Bronchial epithelial cell (primary cell): ENCODE data around the gene CLEC9A. TPM values are rescaled to one million over a fixed set of nuclear protein-coding genes. Genes with fewer than 3 reads are reported as not detected.
A peak's percentile ranks its signal among the peaks of the same experiment; 100 is the strongest.

ENCODE experiments used
- DNase-seq: peaks from one replicate; pipeline ENCODE4 v3.0.0-alpha.2; 2010; ENCODE audit warnings: low read depth
- FAIRE-seq: peaks from 2 replicates; lab custom pipeline; 2011; peaks lifted over from hg19 to GRCh38; lab: Jason Lieb, UNC
- H3K27me3 ChIP-seq: 2 replicates; pipeline ENCODE4 v1.5.1; 2011; ENCODE audit warnings: low read length; ENCODE audit not compliant: control insufficient read depth, insufficient read depth
- H3K36me3 ChIP-seq: 2 replicates; pipeline ENCODE4 v1.5.1; 2011; ENCODE audit warnings: low read length; ENCODE audit not compliant: control insufficient read depth, insufficient read depth
- H3K4me3 ChIP-seq: 2 replicates; pipeline ENCODE4 v1.5.1; 2011; ENCODE audit warnings: mild to moderate bottlenecking, low read depth, low read length, control low read depth
- CTCF ChIP-seq: IDR thresholded peaks from 2 replicates; pipeline ENCODE4 v1.5.1; 2011; ENCODE audit warnings: mild to moderate bottlenecking, moderate library complexity, low read length, control low read depth, inconsistent platforms; ENCODE audit not compliant: insufficient read depth, severe bottlenecking
- total RNA-seq: library from RNA; depleted of rRNA; stranded (reverse); fragments of >200 nt; gene quantifications from 2 replicates; pipeline ENCODE4 v1.2.1, GENCODE V29; 2014

The CLEC9A gene
- total RNA-seq, 1 donor from 2014 or later, result not detected

GRCh38 chr12:10027311-10027710 is 3.2 kb upstream of the CLEC9A start:
- Histone ChIP-seq H3K4me3 (no peak overlapping the region), H3K36me3 (no peaks in the 10 kb centered on the region), H3K27me3 (no peaks in the 10 kb centered on the region)
- DNase-seq (peak; percentile 37), FAIRE-seq (no peak)
- no peak for TF ChIP-seq CTCF

DNA sequence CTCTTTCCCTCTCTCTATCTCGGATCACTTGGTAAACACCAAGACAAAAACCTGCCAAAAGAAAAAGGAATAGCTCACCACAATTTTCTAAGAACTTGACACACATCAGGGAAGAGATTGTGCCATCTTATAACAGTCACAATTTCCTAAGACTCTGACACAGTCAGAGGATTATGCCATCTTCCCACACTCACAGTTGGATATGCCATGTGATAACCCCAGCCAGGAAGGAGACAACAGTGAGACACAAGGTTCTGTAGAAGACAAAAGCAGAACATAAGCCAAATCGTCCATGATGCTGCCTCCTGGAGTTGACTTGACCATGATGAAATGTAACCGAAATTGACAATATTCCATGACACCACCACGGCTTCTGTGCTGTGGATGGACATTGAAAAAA is 2.8 kb upstream of the CLEC9A start:
- Histone ChIP-seq H3K36me3 (no peaks in the 10 kb centered on the region), H3K4me3 (no peak overlapping the region), H3K27me3 (no peaks in the 10 kb centered on the region)
- FAIRE-seq, result no peak
- peak; percentile 74 for DNase-seq
- no peak for TF ChIP-seq CTCF

GRCh38 chr12:10031321-10031720 is 839 bp downstream of the CLEC9A start:
- H3K36me3 ChIP-seq, result no peaks in the 10 kb centered on the region
- FAIRE-seq, result no peak
- no peak for DNase-seq
- H3K4me3 ChIP-seq, result no peak overlapping the region
- TF ChIP-seq CTCF, result no peak
- no peaks in the 10 kb centered on the region for H3K27me3 ChIP-seq

DNA sequence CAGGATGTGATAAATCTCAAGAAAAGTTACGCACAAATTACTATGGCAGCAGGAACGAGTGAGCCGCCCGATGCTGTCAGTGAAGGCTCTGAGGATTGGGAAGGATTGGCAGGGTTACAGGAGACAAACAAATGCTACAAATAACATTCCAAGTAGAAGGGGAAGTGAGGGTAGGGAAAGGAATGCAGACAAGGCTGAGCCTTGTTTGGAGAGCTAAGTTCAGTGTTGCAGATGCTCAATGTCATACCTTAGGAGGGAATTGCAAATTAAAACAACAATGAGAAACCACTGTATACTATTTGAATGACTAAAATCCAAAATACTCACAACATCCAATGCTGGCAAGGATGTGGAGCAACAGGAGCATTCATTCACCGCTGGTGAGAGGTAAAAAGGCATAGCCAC is 1.3 kb downstream of the CLEC9A start:
- no peaks in the 10 kb centered on the region for H3K27me3 ChIP-seq
- H3K4me3 ChIP-seq, result no peak overlapping the region
- no peak for TF ChIP-seq CTCF
- FAIRE-seq, result no peak
- DNase-seq, result peak; percentile 81
- no peaks in the 10 kb centered on the region for H3K36me3 ChIP-seq

- H3K36me3 ChIP-seq, result no peaks in the 10 kb centered on the region
- H3K4me3 ChIP-seq, result no peak overlapping the region
- peaks cover 2% of the 10 kb centered on the region for H3K27me3 ChIP-seq
- DNase-seq (peak; percentile 27), FAIRE-seq (no peak)
- peak; percentile 31 for TF ChIP-seq CTCF
Measured at GRCh38 chr12:10033783-10034545, 3.5 kb downstream of the CLEC9A start.

DNA sequence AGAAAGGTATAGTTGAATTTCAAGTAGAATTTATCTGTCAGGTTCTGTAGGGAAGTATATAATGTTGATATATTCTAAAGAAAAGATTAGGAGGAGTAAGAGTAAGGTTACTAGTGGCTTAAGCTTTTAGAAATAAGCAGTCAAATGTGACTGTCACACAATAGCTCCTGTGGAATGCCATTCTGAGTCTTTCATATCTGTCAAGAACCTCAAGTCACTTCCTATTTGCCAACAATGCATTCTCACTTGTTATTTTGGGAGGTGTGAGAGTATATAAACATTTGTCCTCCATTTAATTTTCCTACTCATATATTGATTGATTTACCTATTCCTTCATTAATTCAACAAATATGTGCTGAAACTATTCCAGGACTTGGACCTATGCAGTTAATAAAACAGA is 11.7 kb downstream of the CLEC9A start:
- FAIRE-seq, result no peak
- Histone ChIP-seq H3K27me3 (peaks cover 2% of the 10 kb centered on the region), H3K4me3 (no peak overlapping the region), H3K36me3 (no peaks in the 10 kb centered on the region)
- no peak for DNase-seq
- TF ChIP-seq CTCF, result no peak
